ENCODE data around the gene PRPF31. TPM values are rescaled to one million over a fixed set of nuclear protein-coding genes. Genes with fewer than 3 reads are reported as not detected.

PRPF31 gene
- total RNA-seq, 4 donors from 2014 or later, result 53.6 to 66.7 (median 57.1) TPM

- TF ChIP-seq CTCF (IDR thresholded peaks at IDR 0.05), result no peak
- no peak for TF ChIP-seq POLR2A (IDR thresholded peaks at IDR 0.05)
- no peak overlapping the region for H3K4me3 ChIP-seq (replicated peaks in 1 of 3)
- H3K27me3 ChIP-seq, result no peaks in the 10 kb centered on the region
- peaks cover 7 to 10% of the 10 kb centered on the region in 2 donors for H3K4me1 ChIP-seq
- H3K27ac ChIP-seq, result no peak overlapping the region
- no peaks in the 10 kb centered on the region for H3K9me3 ChIP-seq
- no peak for DNase-seq
- 91 to 93% methylated on average over 11 of the region's 11 CpGs for WGBS, 2 donors
- intact Hi-C loops (cut with DNase I), result no loop called here
- H3K36me3 ChIP-seq, result peaks cover 25 to 28% of the 10 kb centered on the region in 2 donors
These were observed 10.4 kb upstream of the PRPF31 start for GRCh38 chr19:54104998-54105715.

- TF ChIP-seq POLR2A (IDR thresholded peaks at IDR 0.05) (no peak), CTCF (IDR thresholded peaks at IDR 0.05) (no peak)
- intact Hi-C loops (cut with DNase I), result no loop called here
- peaks cover 29 to 35% of the 10 kb centered on the region in 2 donors for H3K36me3 ChIP-seq
- H3K4me1 ChIP-seq, result peaks cover 7 to 10% of the 10 kb centered on the region in 2 donors
- H3K4me3 ChIP-seq (replicated peaks in 1 of 3), result no peak overlapping the region
- H3K27me3 ChIP-seq, result no peaks in the 10 kb centered on the region
- H3K9me3 ChIP-seq, result no peaks in the 10 kb centered on the region
- no peak overlapping the region for H3K27ac ChIP-seq
- DNase-seq, result no peak
- 93 to 94% methylated on average over 10 of the region's 10 CpGs for WGBS, 2 donors
These were observed 9.8 kb upstream of the PRPF31 start for GRCh38 chr19:54105796-54106195.

GRCh38 chr19:54106716-54107115 lies 8.8 kb upstream of the PRPF31 start:
- no peaks in the 10 kb centered on the region for H3K9me3 ChIP-seq
- peaks cover 7 to 10% of the 10 kb centered on the region in 2 donors for H3K4me1 ChIP-seq
- WGBS, 2 donors, result 91% methylated on average over 15 of the region's 15 CpGs
- no peaks in the 10 kb centered on the region for H3K27me3 ChIP-seq
- peaks cover 32 to 39% of the 10 kb centered on the region in 2 donors for H3K36me3 ChIP-seq
- no peak overlapping the region for H3K4me3 ChIP-seq (replicated peaks in 1 of 3)
- no peak overlapping the region for H3K27ac ChIP-seq
- TF ChIP-seq CTCF (IDR thresholded peaks at IDR 0.05) (no peak), POLR2A (IDR thresholded peaks at IDR 0.05) (no peak)
- intact Hi-C loops (cut with DNase I), result no loop called here
- no peak for DNase-seq

- intact Hi-C loops (cut with DNase I), result no loop called here
- DNase-seq, result no peak
- whole genome bisulfite sequencing, 2 donors, result 88 to 89% methylated on average over 16 to 17 of the region's 21 CpGs
These were observed 7.6 kb upstream of the PRPF31 start for GRCh38 chr19:54107876-54108490.

More at GRCh38 chr19:54107876-54108490, 7.6 kb upstream of the PRPF31 start:
- Histone ChIP-seq H3K27me3 (no peaks in the 10 kb centered on the region), H3K36me3 (peaks cover 32 to 39% of the 10 kb centered on the region in 2 donors), H3K9me3 (no peaks in the 10 kb centered on the region), H3K4me1 (peaks cover 7% of the 10 kb centered on the region in 2 donors), H3K4me3 (replicated peaks in 1 of 3) (no peak overlapping the region), H3K27ac (no peak overlapping the region)
- TF ChIP-seq POLR2A (IDR thresholded peaks at IDR 0.05) (no peak), CTCF (IDR thresholded peaks at IDR 0.05) (no peak)

Data from thyroid gland (tissue), 4 donors.